ENCODE data around the gene CTU1.

DNA sequence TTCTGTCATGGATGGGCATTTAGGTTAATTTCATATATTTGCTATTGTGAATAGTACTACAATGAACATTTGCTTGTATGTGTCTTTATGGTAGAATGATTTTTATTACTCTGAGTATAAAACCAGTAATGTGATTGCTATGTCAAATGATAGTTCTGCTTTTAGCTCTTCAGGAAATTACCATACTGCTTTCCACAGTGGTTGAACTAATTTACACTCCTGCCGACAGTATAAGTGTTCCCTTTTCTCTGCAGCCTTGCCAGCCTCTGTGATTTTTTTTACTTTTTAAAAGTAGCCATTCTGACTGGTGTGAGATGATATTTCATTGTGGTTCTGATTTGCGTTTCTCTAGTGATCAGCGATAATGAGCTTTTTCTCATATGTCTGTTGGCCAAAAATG lies 40.4 kb upstream of the CTU1 start:
- TF ChIP-seq ZNF24 (tag by site-specific recombination; IDR thresholded peaks at IDR 0.05) (no peak), ZNF274 (IDR thresholded peaks at IDR 0.05; ENCODE audit: low read length) (no peak), ZNF274 (tag by site-specific recombination; IDR thresholded peaks at IDR 0.05; ENCODE audit: borderline replicate concordance) (no peak), ZNF114 (tag by site-specific recombination; IDR thresholded peaks at IDR 0.05) (no peak)
- TF ChIP-seq, protein P1, sequence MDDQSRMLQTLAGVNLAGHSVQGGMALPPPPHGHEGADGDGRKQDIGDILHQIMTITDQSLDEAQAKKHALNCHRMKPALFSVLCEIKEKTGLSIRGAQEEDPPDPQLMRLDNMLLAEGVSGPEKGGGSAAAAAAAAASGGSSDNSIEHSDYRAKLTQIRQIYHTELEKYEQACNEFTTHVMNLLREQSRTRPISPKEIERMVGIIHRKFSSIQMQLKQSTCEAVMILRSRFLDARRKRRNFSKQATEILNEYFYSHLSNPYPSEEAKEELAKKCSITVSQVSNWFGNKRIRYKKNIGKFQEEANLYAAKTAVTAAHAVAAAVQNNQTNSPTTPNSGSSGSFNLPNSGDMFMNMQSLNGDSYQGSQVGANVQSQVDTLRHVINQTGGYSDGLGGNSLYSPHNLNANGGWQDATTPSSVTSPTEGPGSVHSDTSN (CRISPR knock-in tag; IDR thresholded peaks at IDR 0.05): no peak
- TF ChIP-seq, protein P2, sequence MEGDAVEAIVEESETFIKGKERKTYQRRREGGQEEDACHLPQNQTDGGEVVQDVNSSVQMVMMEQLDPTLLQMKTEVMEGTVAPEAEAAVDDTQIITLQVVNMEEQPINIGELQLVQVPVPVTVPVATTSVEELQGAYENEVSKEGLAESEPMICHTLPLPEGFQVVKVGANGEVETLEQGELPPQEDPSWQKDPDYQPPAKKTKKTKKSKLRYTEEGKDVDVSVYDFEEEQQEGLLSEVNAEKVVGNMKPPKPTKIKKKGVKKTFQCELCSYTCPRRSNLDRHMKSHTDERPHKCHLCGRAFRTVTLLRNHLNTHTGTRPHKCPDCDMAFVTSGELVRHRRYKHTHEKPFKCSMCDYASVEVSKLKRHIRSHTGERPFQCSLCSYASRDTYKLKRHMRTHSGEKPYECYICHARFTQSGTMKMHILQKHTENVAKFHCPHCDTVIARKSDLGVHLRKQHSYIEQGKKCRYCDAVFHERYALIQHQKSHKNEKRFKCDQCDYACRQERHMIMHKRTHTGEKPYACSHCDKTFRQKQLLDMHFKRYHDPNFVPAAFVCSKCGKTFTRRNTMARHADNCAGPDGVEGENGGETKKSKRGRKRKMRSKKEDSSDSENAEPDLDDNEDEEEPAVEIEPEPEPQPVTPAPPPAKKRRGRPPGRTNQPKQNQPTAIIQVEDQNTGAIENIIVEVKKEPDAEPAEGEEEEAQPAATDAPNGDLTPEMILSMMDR (tag by site-specific recombination; IDR thresholded peaks at IDR 0.05): no peak
